ENCODE measurements around the gene OVCH1.

Gene OVCH1

GRCh38 chr12:29519585-29520182 lies 22.2 kb upstream of the OVCH1 start:
- peak; percentile 31 for TF ChIP-seq CTCF (IDR thresholded peaks at IDR 0.05; ENCODE audit: low read depth, low read length, missing control alignments)
- no peak overlapping the region for H3K4me3 ChIP-seq (ENCODE audit: low read depth, low read length)
- DNase-seq (ENCODE audit: low read depth), result peak; percentile 2

- no peak for DNase-seq (ENCODE audit: low read depth)
- no peak for TF ChIP-seq CTCF (IDR thresholded peaks at IDR 0.05; ENCODE audit: low read depth, low read length, missing control alignments)
- H3K4me3 ChIP-seq (ENCODE audit: low read depth, low read length), result no peak overlapping the region
These were observed 20.9 kb upstream of the OVCH1 start for GRCh38 chr12:29518407-29518806.

- DNase-seq (ENCODE audit: low read depth), result no peak
- TF ChIP-seq CTCF (IDR thresholded peaks at IDR 0.05; ENCODE audit: low read depth, low read length, missing control alignments), result no peak
These were observed 19.8 kb upstream of the OVCH1 start for GRCh38 chr12:29517264-29517663.

GRCh38 chr12:29516431-29516875 lies 19.0 kb upstream of the OVCH1 start:
- no peak for TF ChIP-seq CTCF (IDR thresholded peaks at IDR 0.05; ENCODE audit: low read depth, low read length, missing control alignments)
- no peak overlapping the region for H3K4me3 ChIP-seq (ENCODE audit: low read depth, low read length)
- no peak for DNase-seq (ENCODE audit: low read depth)

More at GRCh38 chr12:29517264-29517663, 19.8 kb upstream of the OVCH1 start:
- no peak overlapping the region for H3K4me3 ChIP-seq (ENCODE audit: low read depth, low read length)

GRCh38 chr12:29510591-29511185 lies 13.2 kb upstream of the OVCH1 start:
- H3K4me3 ChIP-seq (ENCODE audit: low read depth, low read length), result no peak overlapping the region
- DNase-seq (ENCODE audit: low read depth), result no peak
- TF ChIP-seq CTCF (IDR thresholded peaks at IDR 0.05; ENCODE audit: low read depth, low read length, missing control alignments), result no peak

- no peak for TF ChIP-seq CTCF (IDR thresholded peaks at IDR 0.05; ENCODE audit: low read depth, low read length, missing control alignments)
- H3K4me3 ChIP-seq (ENCODE audit: low read depth, low read length), result no peak overlapping the region
- DNase-seq (ENCODE audit: low read depth), result no peak
These were observed 12.0 kb upstream of the OVCH1 start for GRCh38 chr12:29509503-29509902.

- H3K4me3 ChIP-seq (ENCODE audit: low read depth, low read length), result no peak overlapping the region
- TF ChIP-seq CTCF (IDR thresholded peaks at IDR 0.05; ENCODE audit: low read depth, low read length, missing control alignments), result no peak
- no peak for DNase-seq (ENCODE audit: low read depth)
These were observed 11.5 kb upstream of the OVCH1 start for GRCh38 chr12:29508949-29509348.

Measured in GM12864 (cell line).